ENCODE measurements around the gene PICK1. TPM values are rescaled to one million over a fixed set of nuclear protein-coding genes. Genes with fewer than 3 reads are reported as not detected.

The PICK1 gene
- total RNA-seq, 1 donor = 14.2 TPM

GRCh38 chr22:38073150-38074130 lies 16.2 kb downstream of the PICK1 start:
- no peak for DNase-seq (ENCODE audit: low read depth)
- H3K4me3 ChIP-seq (ENCODE audit: low read depth, low read length) = no peak overlapping the region
- TF ChIP-seq CTCF (IDR thresholded peaks at IDR 0.05; ENCODE audit: insufficient read depth, low read depth, low read length) = no peak

GRCh38 chr22:38074181-38075104 lies 17.2 kb downstream of the PICK1 start:
- no peak overlapping the region for H3K4me3 ChIP-seq (ENCODE audit: low read depth, low read length)

GRCh38 chr22:38075105-38075825 lies 18.1 kb downstream of the PICK1 start:
- no peak for DNase-seq (ENCODE audit: low read depth)
- no peak overlapping the region for H3K4me3 ChIP-seq (ENCODE audit: low read depth, low read length)
- TF ChIP-seq CTCF (IDR thresholded peaks at IDR 0.05; ENCODE audit: insufficient read depth, low read depth, low read length) = no peak

More at GRCh38 chr22:38074181-38075104, 17.2 kb downstream of the PICK1 start:
- peak; percentile 23 for TF ChIP-seq CTCF (IDR thresholded peaks at IDR 0.05; ENCODE audit: insufficient read depth, low read depth, low read length)
- no peak for DNase-seq (ENCODE audit: low read depth)

- no peak overlapping the region for H3K4me3 ChIP-seq (ENCODE audit: low read depth, low read length)
- DNase-seq (ENCODE audit: low read depth) = no peak
- no peak for TF ChIP-seq CTCF (IDR thresholded peaks at IDR 0.05; ENCODE audit: insufficient read depth, low read depth, low read length)
These were observed 18.8 kb downstream of the PICK1 start for GRCh38 chr22:38075961-38076360.

- no peak for TF ChIP-seq CTCF (IDR thresholded peaks at IDR 0.05; ENCODE audit: insufficient read depth, low read depth, low read length)
- no peak for DNase-seq (ENCODE audit: low read depth)
- H3K4me3 ChIP-seq (ENCODE audit: low read depth, low read length) = no peak overlapping the region
These were observed 19.9 kb downstream of the PICK1 start for GRCh38 chr22:38077096-38077495.

- no peak for DNase-seq (ENCODE audit: low read depth)
- H3K4me3 ChIP-seq (ENCODE audit: low read depth, low read length) = no peak overlapping the region
- TF ChIP-seq CTCF (IDR thresholded peaks at IDR 0.05; ENCODE audit: insufficient read depth, low read depth, low read length) = no peak
These were observed 20.4 kb downstream of the PICK1 start for GRCh38 chr22:38077595-38077994.

Measured in fibroblast of villous mesenchyme (primary cell).